GM19023 (cell line): ENCODE results near the gene CCNYL1.
"Not testable (repeated sequence)": the region's sequence is repeated elsewhere in the genome, so short reads cannot be mapped to it uniquely, and the experiment has no call there.

Source experiments
- ATAC-seq: cut with Tn5 transposase; IDR thresholded peaks from one replicate; pipeline ENCODE4 v1.9.1; 2021; ENCODE audit warnings: mild to moderate bottlenecking, moderate library complexity; ENCODE audit not compliant: unreplicated experiment

The CCNYL1 gene

DNA sequence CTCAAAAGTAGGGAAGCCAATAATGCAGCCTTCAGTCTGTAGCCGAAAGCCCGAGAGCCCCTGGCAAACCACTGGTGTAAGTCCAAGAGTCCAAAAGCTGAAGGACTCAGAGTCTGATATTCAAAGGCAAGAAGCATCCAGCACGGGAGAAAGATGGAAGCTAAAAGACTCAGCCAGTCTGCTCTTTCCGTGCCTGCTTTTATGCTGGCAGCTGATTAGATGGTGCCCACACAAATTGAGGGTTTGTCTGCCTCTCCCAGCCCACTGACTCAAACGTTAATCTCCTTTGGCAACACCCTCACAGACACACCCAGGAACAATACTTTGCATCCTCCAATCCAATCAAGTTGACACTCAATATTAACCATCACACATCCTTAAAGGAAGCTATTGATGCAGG lies 14.5 kb upstream of the CCNYL1 start:
- not testable (repeated sequence) for ATAC-seq

GRCh38 chr2:207697411-207697810 lies 14.0 kb upstream of the CCNYL1 start:
- ATAC-seq: no peak

DNA sequence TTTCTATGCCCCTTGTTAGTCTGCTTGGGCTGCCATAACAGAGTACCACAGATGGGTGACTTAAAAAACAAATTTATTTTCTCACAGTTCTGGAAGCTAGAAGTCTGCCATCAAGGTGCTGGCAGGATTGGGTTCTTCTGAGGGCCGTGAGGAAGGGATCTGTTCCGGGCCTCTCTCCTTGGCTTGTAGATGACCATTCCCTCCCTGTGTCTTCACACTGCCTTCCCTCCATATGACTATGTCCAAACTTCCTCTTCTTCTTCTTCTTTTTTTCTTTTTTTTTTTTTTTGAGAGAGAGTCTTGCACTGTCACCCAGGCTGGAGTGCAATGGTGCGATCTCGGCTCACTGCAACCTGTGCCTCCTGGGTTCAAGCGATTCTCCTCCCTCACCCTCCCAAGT lies 13.1 kb upstream of the CCNYL1 start:
- ATAC-seq: no peak

DNA sequence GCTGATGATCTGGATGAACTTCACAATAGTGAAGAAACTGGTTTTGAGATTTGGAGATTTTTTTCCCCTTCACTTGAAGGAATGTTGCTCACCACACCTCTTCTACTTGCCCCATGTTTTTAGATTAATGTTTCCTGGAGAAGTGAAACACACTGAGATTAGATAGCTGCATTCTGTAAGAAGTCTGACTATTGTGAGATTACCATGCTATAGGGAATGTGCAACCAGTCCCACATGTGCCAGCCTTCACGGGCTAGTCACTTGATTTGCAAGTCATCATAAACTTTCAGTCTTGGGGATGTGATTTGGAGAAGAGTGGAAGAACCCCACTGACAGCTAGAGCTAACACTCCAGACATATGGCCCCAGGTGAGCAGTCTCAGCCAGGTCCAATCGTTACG lies 7.4 kb upstream of the CCNYL1 start:
- no peak for ATAC-seq

GRCh38 chr2:207704671-207705070 lies 6.8 kb upstream of the CCNYL1 start:
- no peak for ATAC-seq

- ATAC-seq: no peak
These were observed 4.2 kb upstream of the CCNYL1 start for GRCh38 chr2:207706936-207707860.

GRCh38 chr2:207711750-207712530 lies 500 bp downstream of the CCNYL1 start:
- ATAC-seq: peak; percentile 24

GRCh38 chr2:207716056-207716455 lies 4.6 kb downstream of the CCNYL1 start:
- no peak for ATAC-seq

DNA sequence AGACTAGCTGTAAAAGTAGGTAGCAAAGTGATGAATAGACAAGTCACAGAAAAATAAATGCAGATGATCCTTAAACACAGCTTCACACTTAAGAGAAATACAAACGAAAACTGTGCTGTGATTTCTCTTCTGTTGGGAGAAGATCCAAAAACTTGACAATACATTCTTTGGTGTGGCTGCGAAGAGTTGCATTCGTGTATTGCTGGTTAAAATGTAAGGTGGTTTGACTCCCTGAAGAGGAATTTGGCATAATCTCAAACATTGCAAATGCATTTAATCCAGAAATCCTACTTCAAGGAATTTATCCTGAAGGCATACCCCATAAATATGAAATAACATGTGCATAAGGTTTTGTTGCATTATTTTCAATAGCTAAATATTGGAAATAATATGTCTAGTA lies 7.1 kb downstream of the CCNYL1 start:
- no peak for ATAC-seq

DNA sequence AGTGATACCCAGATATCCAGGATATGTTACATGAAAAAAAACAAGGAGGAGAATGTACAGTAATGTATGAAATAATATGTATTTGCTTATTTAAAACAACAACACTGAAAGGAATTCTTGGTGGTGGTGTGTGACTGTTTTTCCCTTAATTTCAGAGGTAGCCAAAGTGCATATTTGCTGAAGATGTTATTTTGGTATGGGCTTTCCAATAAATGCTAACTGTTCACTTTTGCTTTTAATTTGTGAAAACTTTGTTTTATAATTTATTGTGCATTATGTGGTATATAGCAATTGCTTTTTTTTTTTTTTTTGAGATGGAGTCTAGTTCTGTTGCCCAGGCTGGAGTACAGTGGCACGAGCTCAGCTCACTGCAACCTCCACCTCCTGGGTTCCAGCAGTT lies 7.6 kb downstream of the CCNYL1 start:
- ATAC-seq: no peak

DNA sequence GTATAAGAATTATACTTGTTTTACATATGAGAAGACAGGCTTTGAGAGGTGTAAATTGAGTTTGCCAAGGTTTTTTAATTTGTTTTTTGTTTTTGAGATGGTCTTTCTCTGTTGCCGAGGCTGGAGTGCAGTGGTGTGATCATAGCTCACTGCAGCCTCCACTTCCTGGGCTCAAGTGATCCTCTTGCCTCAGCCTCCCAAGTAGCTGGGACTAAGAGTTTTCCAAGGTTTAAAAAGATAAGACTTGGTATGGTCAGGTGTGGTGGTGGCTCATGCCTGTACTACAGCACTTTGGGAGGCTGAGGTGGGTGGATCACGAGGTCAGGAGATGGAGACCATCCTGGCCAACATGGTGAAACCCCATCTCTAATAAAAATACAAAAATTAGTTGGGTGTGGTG lies 8.2 kb downstream of the CCNYL1 start:
- ATAC-seq: not testable (repeated sequence)

DNA sequence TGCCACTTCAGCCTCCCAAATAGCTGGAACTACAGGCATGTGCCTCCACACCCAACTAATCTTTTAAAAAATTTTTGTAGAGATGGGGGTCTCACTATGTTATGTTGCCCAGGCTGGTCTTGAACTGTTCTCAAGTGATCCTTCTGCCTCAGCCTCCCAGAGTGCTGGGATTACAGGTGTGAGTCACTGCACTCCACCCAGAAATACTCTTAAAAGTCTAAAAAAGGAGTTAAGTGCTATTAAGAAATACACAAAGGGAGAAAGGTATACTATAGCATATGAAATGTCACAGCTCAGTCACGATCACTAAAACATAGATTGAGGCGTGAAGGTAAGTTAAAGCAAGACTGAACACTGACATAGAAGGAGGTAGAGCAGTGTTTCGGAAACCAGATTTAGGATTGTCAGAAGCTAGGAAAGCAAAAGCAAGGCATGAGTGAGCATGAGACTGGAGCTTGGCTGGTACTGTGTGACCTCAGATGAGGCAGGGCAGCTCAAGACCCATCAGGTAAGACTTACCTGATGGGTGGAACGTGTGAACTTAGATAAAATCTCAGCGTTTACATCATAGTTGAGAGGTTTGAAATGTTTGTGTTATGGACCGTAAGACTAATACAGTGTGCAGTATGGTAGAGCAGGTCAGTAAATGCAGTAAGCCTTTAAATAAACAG lies 9.2 kb downstream of the CCNYL1 start:
- ATAC-seq: no peak

DNA sequence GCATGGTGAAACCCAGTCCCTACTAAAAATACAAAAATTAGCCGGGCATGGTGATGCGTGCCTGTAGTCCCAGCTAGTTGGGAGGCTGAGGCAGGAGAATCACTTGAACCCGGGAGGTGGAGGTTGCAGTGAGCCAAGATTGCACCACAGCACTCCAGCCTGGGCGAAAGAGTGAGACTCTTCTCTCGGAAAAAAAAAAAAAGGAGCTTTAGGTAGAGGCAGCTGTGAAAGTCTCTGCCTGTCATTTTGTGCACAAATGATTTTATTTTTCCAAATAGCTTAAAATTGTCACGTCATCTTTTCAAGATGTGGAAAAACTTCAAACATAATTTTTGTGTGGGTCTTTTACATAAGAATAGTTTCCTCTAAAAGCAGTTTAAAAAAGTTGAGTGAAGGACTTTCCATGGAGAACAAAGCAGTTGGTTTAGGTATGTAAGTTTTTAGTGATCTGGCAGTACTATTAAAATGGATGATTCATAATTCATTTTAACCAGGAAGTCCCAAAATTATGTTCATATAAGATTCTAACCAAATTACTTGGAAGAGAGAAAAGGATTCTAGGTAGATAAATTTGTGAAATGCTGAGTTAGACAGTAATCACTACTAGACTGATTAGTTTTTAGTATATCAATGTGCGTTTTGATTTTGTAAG lies 11.5 kb downstream of the CCNYL1 start:
- ATAC-seq: no peak

GRCh38 chr2:207723425-207723787 lies 12.0 kb downstream of the CCNYL1 start:
- ATAC-seq: not testable (repeated sequence)

- no peak for ATAC-seq
These were observed 12.7 kb downstream of the CCNYL1 start for GRCh38 chr2:207724113-207724512.

- ATAC-seq: no peak
These were observed 14.6 kb downstream of the CCNYL1 start for GRCh38 chr2:207725873-207726578.

DNA sequence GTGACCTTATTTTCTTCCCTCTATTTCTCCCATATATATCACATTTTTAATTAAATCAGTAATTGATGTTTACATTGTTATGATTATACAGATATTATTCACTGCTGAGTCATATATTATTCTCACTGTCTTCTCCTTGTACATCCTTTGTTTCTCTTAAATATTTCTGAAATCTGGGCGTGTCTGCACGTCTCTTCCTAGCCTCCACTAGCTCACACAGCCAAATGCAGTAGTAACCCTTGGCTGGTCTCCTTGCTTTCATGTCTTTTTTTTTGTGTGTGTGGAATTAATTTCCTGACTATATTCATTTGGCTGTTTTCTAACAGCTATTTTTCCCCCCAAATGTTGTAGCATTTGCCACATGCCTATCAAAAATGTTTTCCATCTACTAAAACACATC lies 15.8 kb downstream of the CCNYL1 start:
- ATAC-seq: no peak

GRCh38 chr2:207729465-207729998 lies 18.1 kb downstream of the CCNYL1 start:
- no peak for ATAC-seq

DNA sequence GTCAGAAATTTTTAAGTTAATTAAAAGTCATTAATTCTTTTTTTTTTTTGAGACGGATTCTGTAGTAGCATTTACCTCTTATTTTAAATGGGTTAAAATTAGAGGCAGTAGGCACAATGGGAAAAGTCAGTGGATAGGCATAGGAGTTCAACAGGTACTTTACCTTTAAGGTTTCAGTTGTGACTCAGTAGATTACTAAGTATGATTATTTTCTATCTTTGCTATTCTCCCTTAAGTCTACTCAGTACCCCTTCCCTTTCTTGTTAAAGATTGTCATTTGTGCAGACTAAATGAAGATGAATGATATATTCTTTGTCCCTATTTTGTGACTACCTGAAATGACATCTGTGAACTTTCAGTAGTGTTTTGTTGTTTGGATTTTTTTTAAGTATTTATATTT lies 19.7 kb downstream of the CCNYL1 start:
- ATAC-seq: no peak

- no peak for ATAC-seq
These were observed 22.3 kb downstream of the CCNYL1 start for GRCh38 chr2:207733597-207734240.
